ENCODE results near the gene KCNG4. TPM values are rescaled to one million over a fixed set of nuclear protein-coding genes. Genes with fewer than 3 reads are reported as not detected.

KCNG4 gene
- total and polyA plus RNA-seq, 2 of the 8 experiments (the other 6 are each of a cell fraction or from before 2014, with no cell fraction given), result not detected

- Histone ChIP-seq H3K4me2 (ENCODE audit: insufficient read depth in 1 of 2, low read depth in 2 of 2, low read length in 2 of 2) (no peak overlapping the region), H3K56ac (replicated peaks; ENCODE audit: insufficient read length, low read depth, low read length) (no peak overlapping the region), H2BK5ac (ENCODE audit: low read depth, low read length) (no peak overlapping the region), H4K8ac (ENCODE audit: extremely low read depth, insufficient read depth, low read length) (no peak overlapping the region), H3K27ac (ENCODE audit: low read depth, low read length) (no peak overlapping the region), H3K4ac (replicated peaks; ENCODE audit: insufficient read length, low read depth, low read length) (no peak overlapping the region), H3K18ac (ENCODE audit: extremely low read depth, low read length) (no peak overlapping the region), H2AFZ (ENCODE audit: low read length) (no peak overlapping the region), H2BK12ac (ENCODE audit: low read depth, low read length) (no peak overlapping the region), H4K20me1 (replicated peaks in 1 of 2; ENCODE audit: control insufficient read depth in 1 of 2, insufficient read depth in 2 of 2, low read length in 2 of 2) (no peaks in the 10 kb centered on the region), H3K27me3 (replicated peaks in 1 of 4; ENCODE audit: control insufficient read depth in 3 of 4, extremely low read depth in 1 of 4, insufficient read depth in 3 of 4, low read length in 3 of 4) (no peaks in the 10 kb centered on the region), H3K79me2 (ENCODE audit: control insufficient read depth in 1 of 2, insufficient read depth in 2 of 2, low read length in 2 of 2) (no peaks in the 10 kb centered on the region), H4K5ac (ENCODE audit: insufficient read length, low read depth, low read length) (no peak overlapping the region), H3K4me1 (replicated peaks in 1 of 4; ENCODE audit: control insufficient read depth in 3 of 4, insufficient read depth in 4 of 4, low read length in 3 of 4) (peaks cover 0 to 2% (median 0%) of the 10 kb centered on the region in 4 experiments; a peak in 1 of 7 replicates), H4K91ac (replicated peaks; ENCODE audit: insufficient read length, low read length) (no peak overlapping the region), H2AK5ac (ENCODE audit: low read depth, low read length) (no peak overlapping the region), H3K23me2 (ENCODE audit: low read depth, low read length) (0 out of 2 replicates have a peak, but pooled peaks cover 2% of the 10 kb centered on the region), H3K4me3 (ENCODE audit: extremely low read depth in 1 of 4, insufficient read depth in 2 of 4, low read depth in 3 of 4, low read length in 4 of 4) (no peak overlapping the region), H2BK15ac (ENCODE audit: low read length) (no peak overlapping the region), H3K9me3 (ENCODE audit: insufficient read depth in 2 of 2, low read depth in 1 of 2, low read length in 1 of 2) (no peaks in the 10 kb centered on the region), H2BK120ac (replicated peaks; ENCODE audit: low read depth, low read length) (no peak overlapping the region), H3K79me1 (ENCODE audit: low read depth, low read length) (no peaks in the 10 kb centered on the region), H3K23ac (ENCODE audit: insufficient read length) (no peak overlapping the region), H3K36me3 (ENCODE audit: control insufficient read depth in 2 of 4, insufficient read depth in 4 of 4, low read length in 3 of 4) (no peaks in the 10 kb centered on the region), H3K9ac (replicated peaks in 1 of 4; ENCODE audit: extremely low read depth in 1 of 4, low read depth in 3 of 4, low read length in 3 of 4) (no peak overlapping the region), H3K14ac (ENCODE audit: insufficient read length) (no peak overlapping the region), H2BK20ac (ENCODE audit: low read length) (no peak overlapping the region)
- no peak for DNase-seq (ENCODE audit: low read depth in 1 of 2, low spot score in 2 of 2)
- ChIA-PET CTCF (ENCODE audit: partially characterized antibody) (interaction anchor here (1.2 to 4.6 kb wide), 4 partner anchors 15 to 223 kb away, joined by 3 to 26 read pairs (median 6); partner anchors contain the start of gene TAF1C), POLR2A (ENCODE audit: partially characterized antibody) (interaction anchor here (1.1 kb wide), 1 partner anchor 106 kb away, joined by 3 read pairs; the partner anchor contains the start of gene ATP2C2)
- FAIRE-seq, result no peak
- WGBS, 2 experiments (ENCODE audit: extremely low coverage in 1 of 2, insufficient coverage in 1 of 2, insufficient read length in 1 of 2, insufficient replicate concordance in 2 of 2, low coverage in 1 of 2, low lambda C conversion rate in 2 of 2, missing lambda C conversion rate in 1 of 2), result 86% methylated on average over 4 of the region's 4 CpGs; no CpG with 5 or more reads in 1 of the 2 experiments
- TF ChIP-seq PHF8 (conservative IDR thresholded peaks at IDR 0.05; ENCODE audit: low read depth, low read length), result no peak
- no peak for TF ChIP-seq FOSL1 (IDR thresholded peaks at IDR 0.05; ENCODE audit: insufficient read depth, low read depth, low read length)
- no peak for TF ChIP-seq MAFK (IDR thresholded peaks at IDR 0.05; ENCODE audit: low read depth, low read length)
These were observed 22.2 kb upstream of the KCNG4 start for GRCh38 chr16:84262031-84262430.

All from H1 (cell line).